HepG2 (cell line): ENCODE data around the gene SEC24D. TPM values are rescaled to one million over a fixed set of nuclear protein-coding genes. Genes with fewer than 3 reads are reported as not detected.

Experiments
- ATAC-seq: fragments of 200-7000 bp; cut with Tn5 transposase; 3 replicates; pipeline ENCODE4 v1.9.1; 2020; ENCODE audit warnings: mild to moderate bottlenecking, moderate library complexity
- BruUV-seq: library from RNA; stranded (reverse); fragments of 400-500 nt; replicated peaks from 2 replicates; lab custom pipeline; 2021; lab: Mats Ljungman, UMichigan
- CTCF ChIA-PET: fragments of 300-600 bp; formaldehyde crosslinking; extraction: SDS; loops from one replicate; lab custom pipeline; 2021; ENCODE audit warnings: low total read pairs, inconsistent platforms, low intra/inter-chr PET ratio; lab: Yijun Ruan, JAX
- POLR2A ChIA-PET: fragments of 350-600 bp; sonication (Branson Sonifier 250); formaldehyde crosslinking; loops from one replicate; lab custom pipeline; 2020; ENCODE audit warnings: antibody characterized with exemption, inconsistent platforms; lab: Yijun Ruan, JAX
- DNase-seq: peaks from one replicate; pipeline ENCODE4 v3.0.0-alpha.2; 2015; ENCODE audit warnings: low spot score
- FAIRE-seq: peaks from 3 replicates; lab custom pipeline; 2011; peaks lifted over from hg19 to GRCh38; lab: Jason Lieb, UNC
- H2AFZ ChIP-seq: one replicate; pipeline ENCODE4 v1.6.1; 2011; ENCODE audit warnings: low read length, inconsistent platforms
- H3K27ac ChIP-seq: fragments of 300-600 bp; 3 replicates; pipeline ENCODE4 v1.8.0; 2011; ENCODE audit warnings: mixed run types, mild to moderate bottlenecking, mixed read lengths, low read length, inconsistent platforms; ENCODE audit not compliant: insufficient read depth; ENCODE audit errors: extremely low read length
- H3K27me3 ChIP-seq, 2 experiments: fragments of 200-600 bp in 1 of 2; 2 replicates in 1 of 2; 3 replicates in 1 of 2; pipeline versions ENCODE4 v1.6.0 to v1.8.0; 2011; ENCODE audit warnings: low read length in 2 of 2, mild to moderate bottlenecking in 2 of 2, moderate library complexity in 2 of 2, inconsistent platforms in 1 of 2; ENCODE audit not compliant: insufficient read depth in 2 of 2, control insufficient read depth in 1 of 2
- H3K36me3 ChIP-seq, 2 experiments: fragments of 200-600 bp in 1 of 2; replicated peaks in 1 of 2; 2 replicates in 1 of 2; 3 replicates in 1 of 2; pipeline versions ENCODE4 v1.5.1 to v1.8.0; 2011; ENCODE audit warnings: low read length in 2 of 2, inconsistent platforms in 1 of 2; ENCODE audit not compliant: insufficient read depth in 2 of 2, control insufficient read depth in 1 of 2
- H3K4me1 ChIP-seq: 2 replicates; pipeline ENCODE4 v1.5.1; 2012; ENCODE audit warnings: low read length, inconsistent platforms; ENCODE audit not compliant: insufficient read depth
- H3K4me2 ChIP-seq: 2 replicates; pipeline ENCODE4 v1.6.0; 2011; ENCODE audit warnings: low read depth, low read length, inconsistent platforms
- H3K4me3 ChIP-seq, 3 experiments: fragments of 200-600 bp in 1 of 3; sonication (generic), shearing (Covaris generic) in 1 of 3; replicated peaks in 1 of 3; 2 replicates each; pipeline ENCODE4 v1.5.1; 2011 to 2016; ENCODE audit warnings: low read length in 3 of 3, inconsistent platforms in 2 of 3, low read depth in 2 of 3, mild to moderate bottlenecking in 2 of 3, control low read depth in 1 of 3, mixed read lengths in 1 of 3; ENCODE audit not compliant: insufficient read depth in 1 of 3
- H3K79me2 ChIP-seq: one replicate; pipeline ENCODE4 v1.6.1; 2011; ENCODE audit warnings: low read length, inconsistent platforms; ENCODE audit not compliant: insufficient read depth
- H3K9ac ChIP-seq: 2 replicates; pipeline ENCODE4 v1.6.0; 2011; ENCODE audit warnings: mild to moderate bottlenecking, low read depth, low read length, inconsistent platforms; ENCODE audit not compliant: insufficient read depth
- H3K9me3 ChIP-seq: 2 replicates; pipeline ENCODE4 v1.5.1; 2012; ENCODE audit warnings: mild to moderate bottlenecking, low read length
- H4K20me1 ChIP-seq: 2 replicates; pipeline ENCODE4 v1.6.0; 2011; ENCODE audit warnings: inconsistent platforms, mild to moderate bottlenecking, low read length, moderate library complexity; ENCODE audit not compliant: insufficient read depth
- CCAR2 ChIP-seq: fragments of 200-400 bp; formaldehyde crosslinking; optimal IDR thresholded peaks from 2 replicates; pipeline ENCODE3; 2018; ENCODE audit warnings: low read depth, mild to moderate bottlenecking, low read length, moderate library complexity
- DMAP1 ChIP-seq: IDR thresholded peaks from 2 replicates; pipeline ENCODE4 v1.6.1; 2016
- FOXM1 ChIP-seq: sonication (generic); formaldehyde crosslinking; IDR thresholded peaks from 2 replicates; pipeline ENCODE4 v1.5.0; 2020; ENCODE audit warnings: missing genetic modification reagents
- GATAD1 ChIP-seq: IDR thresholded peaks from 2 replicates; pipeline ENCODE4 v1.6.1; 2016; ENCODE audit warnings: missing genetic modification reagents, missing compliant biosample characterization
- MAFF ChIP-seq: IDR thresholded peaks from 2 replicates; pipeline ENCODE4 v1.6.1; 2011; ENCODE audit warnings: low read depth, low read length, improper control_type of control experiment
- MAFK ChIP-seq, 2 experiments: IDR thresholded peaks in 1 of 2; conservative IDR thresholded peaks in 1 of 2; 2 replicates each; pipeline ENCODE4 v1.6.1; 2011; ENCODE audit warnings: improper control_type of control experiment in 2 of 2, low read length in 2 of 2
- NBN ChIP-seq: fragments of 450-650 bp; conservative IDR thresholded peaks from 2 replicates; pipeline ENCODE4 v1.6.1; 2017
- NFATC3 ChIP-seq: sonication (generic); formaldehyde crosslinking; IDR thresholded peaks from 2 replicates; pipeline ENCODE4 v1.5.1; 2020; ENCODE audit warnings: mild to moderate bottlenecking, missing genetic modification reagents
- NFIB ChIP-seq: sonication (generic); formaldehyde crosslinking; IDR thresholded peaks from 2 replicates; pipeline ENCODE4 v1.9.0; 2021; ENCODE audit warnings: missing genetic modification reagents, mild to moderate bottlenecking, borderline replicate concordance
- PHF21A ChIP-seq: sonication (generic); formaldehyde crosslinking; IDR thresholded peaks from 2 replicates; pipeline ENCODE4 v1.5.0; 2020; ENCODE audit warnings: mild to moderate bottlenecking, missing genetic modification reagents
- SALL2 ChIP-seq: sonication (generic); formaldehyde crosslinking; IDR thresholded peaks from 2 replicates; pipeline ENCODE4 v1.8.1; 2023; ENCODE audit warnings: mild to moderate bottlenecking, missing genetic modification reagents, inconsistent platforms
- SATB2 ChIP-seq: sonication (generic); formaldehyde crosslinking; IDR thresholded peaks from 2 replicates; pipeline ENCODE4 v1.5.0; 2020; ENCODE audit warnings: missing genetic modification reagents
- SNAPC2 ChIP-seq: sonication (generic); formaldehyde crosslinking; IDR thresholded peaks from 2 replicates; pipeline ENCODE4 v1.8.1; 2022; ENCODE audit warnings: mild to moderate bottlenecking, missing genetic modification reagents
- ZNF292 ChIP-seq: sonication (generic); formaldehyde crosslinking; IDR thresholded peaks from 2 replicates; pipeline ENCODE4 v1.8.1; 2022; ENCODE audit warnings: mild to moderate bottlenecking, low read depth, missing genetic modification reagents, borderline replicate concordance
- ZNF296 ChIP-seq: sonication (generic); formaldehyde crosslinking; conservative IDR thresholded peaks from 2 replicates; pipeline ENCODE4 v1.5.0; 2020; ENCODE audit warnings: mild to moderate bottlenecking, missing genetic modification reagents
- ZNF496 ChIP-seq: sonication (generic); formaldehyde crosslinking; IDR thresholded peaks from 2 replicates; pipeline ENCODE4 v1.8.1; 2023; ENCODE audit warnings: mild to moderate bottlenecking, moderate library complexity, missing genetic modification reagents; ENCODE audit not compliant: insufficient replicate concordance
- WGBS: methylation state at CpG from one replicate; pipeline ENCODE4 v1.1.6; 2017; ENCODE audit warnings: low lambda C conversion rate; 5-methylcytosine and 5-hydroxymethylcytosine counted together
- in situ Hi-C: cut with HindIII; loops from 2 replicates; pipeline ENCODE4 v1.10.0; 2017; ENCODE audit warnings: low pct_unique_long_range_greater_than_20kb; ENCODE audit not compliant: extremely low pct_ligation_motif_present
- intact Hi-C: fragments of 100-400 bp; cut with micrococcal nuclease; formaldehyde crosslinking; loops from one replicate; pipeline ENCODE4 v1.10.0; 2022; ENCODE audit not compliant: unreplicated experiment
- polyA plus RNA-seq, 8 experiments: library from polyadenylated mRNA; depleted of rRNA in 3 of 8; stranded (reverse) in 7 of 8; unstranded in 1 of 8; fragments of >200 nt; fragmentation: Illumina TruSeq in 4 of 8; extraction: Trizol in 4 of 8; gene quantifications; 2 replicates each; pipeline versions ENCODE4 v1.2.1 to v1.2.3, GENCODE V29; 2011 to 2016; ENCODE audit warnings: low read depth in 4 of 8, missing spikeins in 1 of 8, mixed read lengths in 1 of 8; ENCODE audit not compliant: insufficient read depth in 1 of 8
- total RNA-seq, 5 experiments: library from RNA; depleted of rRNA; stranded (reverse); fragments of >200 nt; fragmentation: Illumina TruSeq; extraction: Trizol; gene quantifications; 2 replicates each; pipeline ENCODE4 v1.2.3, GENCODE V29; 2016; ENCODE audit warnings: low read depth in 1 of 5
- TF ChIP-seq, protein P1 (sequence below): IDR thresholded peaks from 2 replicates; pipeline ENCODE4 v1.6.1; 2016; ENCODE audit warnings: missing compliant biosample characterization, missing genetic modification reagents, borderline replicate concordance
- TF ChIP-seq, protein P2 (sequence below): sonication (generic); formaldehyde crosslinking; conservative IDR thresholded peaks from 2 replicates; pipeline ENCODE4 v1.8.0; 2022; ENCODE audit warnings: low read depth, missing genetic modification reagents

SEC24D gene
- total and polyA plus RNA-seq, 2 of the 13 experiments (the other 11 are each of a cell fraction or from before 2014, with no cell fraction given), result 30.0 to 51.1 TPM

DNA sequence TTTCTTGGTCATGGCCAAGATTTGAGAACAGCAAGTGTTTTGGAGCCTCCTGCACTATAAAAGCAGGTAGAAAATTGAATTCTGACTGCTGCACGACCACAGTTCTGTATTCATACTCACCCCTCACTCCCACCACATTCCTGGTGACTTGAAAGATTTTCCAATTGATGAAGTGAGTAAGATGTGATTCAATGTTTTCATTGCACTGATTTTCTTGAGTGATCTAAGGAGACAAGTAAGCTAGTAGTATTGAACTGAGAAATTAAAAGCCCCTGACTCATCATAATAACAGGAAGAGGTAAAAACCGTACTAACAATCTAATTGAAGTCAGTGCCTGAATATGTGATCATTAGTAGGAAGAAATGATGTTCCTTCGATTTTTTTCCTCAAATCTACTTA, 6.1 kb upstream of the SEC24D start:
- H3K9ac ChIP-seq, result no peak overlapping the region
- H3K4me2 ChIP-seq, result no peak overlapping the region
- no TSS peak for BruUV-seq
- no peaks in the 10 kb centered on the region for H3K79me2 ChIP-seq
- H4K20me1 ChIP-seq, result no peaks in the 10 kb centered on the region
- no peak for ATAC-seq
- H3K27ac ChIP-seq, result no peak overlapping the region
- H2AFZ ChIP-seq, result no peak overlapping the region
- TF ChIP-seq DMAP1 (CRISPR knock-in tag), result no peak
- peak; percentile 44 to 66; a peak in 3 of 4 replicates for TF ChIP-seq MAFK (conservative IDR thresholded peaks at IDR 0.05 in 1 of 2, IDR thresholded peaks at IDR 0.05 in 1 of 2; ENCODE audit: low read length in 2 of 2)
- TF ChIP-seq CCAR2, result no peak
- no peak for TF ChIP-seq ZNF496 (CRISPR knock-in tag)
- TF ChIP-seq MAFF, result peak; percentile 38; the same call in 1 of the 2 replicates
- TF ChIP-seq ZNF296 (CRISPR knock-in tag), result no peak
- no peak for TF ChIP-seq NFIB (CRISPR knock-in tag)
- WGBS, result 38% methylated on average over 3 of the region's 3 CpGs
- ChIA-PET CTCF (no interaction called here), POLR2A (no interaction called here)
- H3K9me3 ChIP-seq, result no peaks in the 10 kb centered on the region
- peaks cover 3% of the 10 kb centered on the region for H3K4me1 ChIP-seq
- H3K36me3 ChIP-seq, result no peaks in the 10 kb centered on the region
- in situ Hi-C loops (no loop called here), intact Hi-C loops (no loop called here)
- DNase-seq, result no peak
- no peaks in the 10 kb centered on the region for H3K27me3 ChIP-seq
- FAIRE-seq, result no peak
- no peak overlapping the region for H3K4me3 ChIP-seq

DNA sequence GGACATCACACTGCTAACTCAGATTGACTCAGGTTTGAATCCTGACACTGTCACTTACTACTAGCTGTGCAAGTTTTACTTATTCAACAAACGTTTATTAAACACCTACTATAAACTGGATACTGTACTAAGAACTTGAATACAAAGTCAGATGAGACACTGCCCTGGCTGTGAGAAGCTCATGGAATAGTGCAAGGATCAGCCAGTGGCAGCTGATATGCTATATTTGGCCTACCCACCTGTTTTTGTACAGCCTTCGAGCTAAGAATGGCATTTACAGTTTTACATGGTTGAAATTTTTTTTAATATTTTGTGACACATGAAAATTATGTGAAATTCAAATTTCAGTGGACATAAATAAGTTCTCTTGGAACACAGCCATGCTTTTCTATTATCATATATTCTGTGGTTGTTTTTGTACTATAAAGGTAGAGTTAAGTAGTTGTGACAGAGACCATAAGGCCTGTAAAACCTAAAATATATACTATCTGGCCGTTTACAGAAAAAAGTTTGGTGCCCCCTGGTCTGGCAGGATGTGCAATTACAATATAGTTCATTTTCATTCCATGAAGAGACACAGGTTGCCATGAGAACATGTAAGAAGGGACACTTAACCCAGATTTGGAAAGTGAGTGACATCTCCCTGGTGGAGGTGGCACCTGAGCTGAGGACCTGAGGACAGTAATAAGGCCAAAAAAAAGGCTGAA, 3.4 kb upstream of the SEC24D start:
- WGBS, result 30% methylated on average over 3 of the region's 3 CpGs
- ChIA-PET CTCF (no interaction called here), POLR2A (no interaction called here)
- Histone ChIP-seq H3K36me3 (no peaks in the 10 kb centered on the region), H2AFZ (no peak overlapping the region), H3K4me3 (no peak overlapping the region), H3K9me3 (no peaks in the 10 kb centered on the region), H3K27me3 (no peaks in the 10 kb centered on the region; a peak in 1 of 5 replicates), H4K20me1 (no peaks in the 10 kb centered on the region), H3K9ac (no peak overlapping the region), H3K79me2 (peaks cover 12% of the 10 kb centered on the region), H3K4me1 (peaks cover 11% of the 10 kb centered on the region), H3K4me2 (no peak overlapping the region), H3K27ac (no peak overlapping the region)
- FAIRE-seq, result no peak
- intact Hi-C loops (no loop called here), in situ Hi-C loops (no loop called here)
- no peak for DNase-seq
- no peak for ATAC-seq
- BruUV-seq, result no TSS peak
- TF ChIP-seq SNAPC2 (CRISPR knock-in tag) (no peak), NBN (no peak), FOXM1 (CRISPR knock-in tag) (no peak), ZNF292 (CRISPR knock-in tag) (no peak), PHF21A (CRISPR knock-in tag) (no peak), NFATC3 (CRISPR knock-in tag) (no peak), SALL2 (no peak), SATB2 (CRISPR knock-in tag) (no peak), GATAD1 (CRISPR knock-in tag) (no peak)
- TF ChIP-seq, protein P1, sequence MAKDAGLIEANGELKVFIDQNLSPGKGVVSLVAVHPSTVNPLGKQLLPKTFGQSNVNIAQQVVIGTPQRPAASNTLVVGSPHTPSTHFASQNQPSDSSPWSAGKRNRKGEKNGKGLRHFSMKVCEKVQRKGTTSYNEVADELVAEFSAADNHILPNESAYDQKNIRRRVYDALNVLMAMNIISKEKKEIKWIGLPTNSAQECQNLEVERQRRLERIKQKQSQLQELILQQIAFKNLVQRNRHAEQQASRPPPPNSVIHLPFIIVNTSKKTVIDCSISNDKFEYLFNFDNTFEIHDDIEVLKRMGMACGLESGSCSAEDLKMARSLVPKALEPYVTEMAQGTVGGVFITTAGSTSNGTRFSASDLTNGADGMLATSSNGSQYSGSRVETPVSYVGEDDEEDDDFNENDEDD (CRISPR knock-in tag), result no peak
- TF ChIP-seq, protein P2, sequence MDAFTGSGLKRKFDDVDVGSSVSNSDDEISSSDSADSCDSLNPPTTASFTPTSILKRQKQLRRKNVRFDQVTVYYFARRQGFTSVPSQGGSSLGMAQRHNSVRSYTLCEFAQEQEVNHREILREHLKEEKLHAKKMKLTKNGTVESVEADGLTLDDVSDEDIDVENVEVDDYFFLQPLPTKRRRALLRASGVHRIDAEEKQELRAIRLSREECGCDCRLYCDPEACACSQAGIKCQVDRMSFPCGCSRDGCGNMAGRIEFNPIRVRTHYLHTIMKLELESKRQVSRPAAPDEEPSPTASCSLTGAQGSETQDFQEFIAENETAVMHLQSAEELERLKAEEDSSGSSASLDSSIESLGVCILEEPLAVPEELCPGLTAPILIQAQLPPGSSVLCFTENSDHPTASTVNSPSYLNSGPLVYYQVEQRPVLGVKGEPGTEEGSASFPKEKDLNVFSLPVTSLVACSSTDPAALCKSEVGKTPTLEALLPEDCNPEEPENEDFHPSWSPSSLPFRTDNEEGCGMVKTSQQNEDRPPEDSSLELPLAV (CRISPR knock-in tag), result no peak
